HG03064 (cell line): ENCODE data around the gene CPN1.

Experiments
- ATAC-seq: cut with Tn5 transposase; IDR thresholded peaks from one replicate; pipeline ENCODE4 v1.9.1; 2021; ENCODE audit warnings: low read depth; ENCODE audit not compliant: unreplicated experiment

The CPN1 gene

DNA sequence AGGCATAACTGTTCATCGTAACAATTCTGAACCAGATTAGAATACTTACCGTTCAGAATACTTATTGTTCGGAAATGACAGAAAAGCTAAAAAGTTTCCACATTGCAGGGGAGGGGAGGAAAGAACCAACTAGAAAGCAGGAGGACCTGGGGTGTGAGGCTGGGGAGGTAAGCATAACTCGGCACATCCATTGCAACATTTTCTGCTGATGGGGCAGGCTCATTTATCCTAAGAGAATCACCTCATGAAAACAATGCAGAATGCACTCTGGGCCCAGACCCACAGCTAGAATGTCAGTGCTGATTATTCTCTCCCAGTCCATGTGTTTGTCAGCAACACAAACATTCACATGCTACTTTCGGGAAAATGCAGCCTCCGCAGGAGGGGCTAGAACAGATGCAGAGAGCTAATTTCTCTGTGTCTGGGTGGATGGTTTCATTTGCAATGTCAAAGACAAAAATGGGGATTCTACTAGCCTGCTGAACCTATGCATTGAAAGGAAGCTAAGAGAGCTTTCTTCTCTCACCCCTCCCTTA, 81.5 kb downstream of the CPN1 start:
- ATAC-seq, result no peak

DNA sequence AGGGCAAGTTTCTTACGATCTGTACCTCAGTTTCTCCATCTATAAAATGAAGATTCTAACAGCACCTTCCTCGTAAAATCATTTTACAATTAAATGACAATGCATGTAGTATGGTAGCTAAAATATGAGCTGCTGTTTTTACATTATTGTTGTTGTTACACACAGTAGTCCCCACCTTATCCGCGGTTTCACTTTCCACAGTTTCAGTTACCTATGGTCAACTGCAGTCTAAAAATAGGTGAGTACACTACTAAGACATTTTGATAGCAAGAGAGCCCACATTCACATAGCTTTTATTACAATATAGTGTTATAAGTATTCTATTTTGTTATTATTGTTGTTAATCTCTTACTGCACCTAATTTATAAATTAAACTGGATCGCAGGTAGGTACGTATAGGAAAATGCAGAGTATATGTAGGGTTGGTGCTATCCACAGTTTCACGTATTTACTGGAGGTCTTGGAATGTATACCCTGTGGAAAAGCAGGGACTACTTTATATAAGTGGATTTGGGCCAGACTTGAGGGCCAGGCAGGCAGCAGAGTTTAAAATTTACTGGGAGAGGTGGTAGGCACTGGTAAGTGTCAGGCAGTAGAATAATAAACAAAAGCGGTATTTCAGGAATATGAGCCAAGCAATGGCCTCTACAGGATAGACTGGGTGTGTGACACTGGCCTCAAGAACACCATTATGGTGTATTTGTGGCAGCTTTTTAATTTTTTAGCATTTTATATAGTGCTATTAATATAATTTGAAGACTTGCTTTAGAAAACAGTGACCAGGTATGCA, 82.2 kb downstream of the CPN1 start:
- ATAC-seq, result no peak

DNA sequence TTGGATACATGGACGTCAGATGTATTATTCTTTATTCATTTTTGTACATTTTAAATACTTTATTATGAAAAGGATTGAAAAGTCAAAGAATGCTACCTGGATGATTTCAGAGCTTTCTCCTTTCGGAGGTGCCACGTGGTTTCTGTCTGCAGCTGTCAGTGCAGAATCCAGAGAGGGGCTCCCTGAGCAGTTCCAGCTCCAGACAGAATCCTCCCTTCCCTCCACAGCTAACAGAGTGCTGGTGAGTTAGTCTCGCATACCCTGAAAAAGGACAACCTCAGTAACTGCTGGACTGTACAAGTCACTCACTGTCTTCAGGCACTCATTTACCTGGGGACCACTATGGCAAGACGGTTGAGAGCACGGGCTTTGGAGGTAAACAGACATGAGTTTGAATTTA, 82.8 kb downstream of the CPN1 start:
- ATAC-seq, result no peak

- ATAC-seq, result no peak
Measured at GRCh38 chr10:99996671-99997648, 84.7 kb downstream of the CPN1 start.

DNA sequence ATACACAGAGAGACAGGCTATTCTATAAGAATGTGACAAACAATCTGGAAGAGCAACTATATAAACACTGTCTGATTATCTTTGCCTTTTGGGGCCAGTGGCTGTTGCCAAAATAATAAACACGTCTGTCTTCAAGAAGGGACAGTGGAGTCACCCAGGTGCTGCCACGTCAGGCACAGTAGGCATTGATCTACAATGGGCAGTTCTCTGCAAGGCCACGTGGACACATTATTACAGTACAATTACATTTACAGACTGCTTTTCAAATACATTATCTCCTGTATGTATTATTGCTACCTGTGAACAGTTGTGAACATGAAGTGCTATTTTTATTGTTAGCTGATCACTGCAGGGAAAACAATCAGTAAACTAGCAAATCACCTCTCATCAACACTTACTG, 86.0 kb downstream of the CPN1 start:
- no peak for ATAC-seq

DNA sequence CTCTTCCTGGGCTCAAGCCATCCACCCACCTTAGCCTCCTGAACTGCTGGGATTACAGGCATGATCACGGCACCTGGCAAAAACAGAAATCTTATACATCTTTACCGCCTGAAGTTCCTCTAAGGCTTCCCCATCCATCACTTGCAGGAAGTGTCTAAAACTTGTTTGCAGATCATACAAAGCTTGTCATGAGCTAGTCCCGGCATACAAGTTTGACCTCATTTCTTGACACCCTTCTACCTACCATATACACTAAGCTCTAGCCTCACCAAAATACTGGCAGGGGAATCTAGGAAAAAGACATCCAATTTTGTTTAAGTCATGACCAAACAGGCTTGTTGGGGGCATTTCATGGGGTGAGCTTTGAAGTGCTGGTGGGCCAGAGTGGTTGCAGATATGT, 86.4 kb downstream of the CPN1 start:
- no peak for ATAC-seq

DNA sequence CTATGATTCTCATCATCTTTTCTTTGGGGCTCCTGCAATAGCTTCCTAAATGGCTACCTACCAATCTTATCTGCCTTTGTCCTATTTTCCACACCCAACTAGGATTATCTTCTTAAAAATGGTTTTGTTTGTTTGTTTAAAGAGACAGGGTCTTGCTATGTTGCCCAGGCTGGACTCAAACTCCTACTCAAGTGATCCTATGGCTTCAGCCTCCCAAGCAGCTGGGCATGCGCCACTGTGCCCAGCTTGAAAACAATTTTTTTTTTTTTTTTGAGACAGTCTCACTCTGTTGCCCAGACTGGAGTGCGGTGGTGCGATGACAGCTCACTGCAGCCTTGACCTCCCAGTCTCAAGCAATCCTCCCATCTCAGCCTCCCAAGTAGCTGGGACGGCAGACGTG, 86.9 kb downstream of the CPN1 start:
- no peak for ATAC-seq

DNA sequence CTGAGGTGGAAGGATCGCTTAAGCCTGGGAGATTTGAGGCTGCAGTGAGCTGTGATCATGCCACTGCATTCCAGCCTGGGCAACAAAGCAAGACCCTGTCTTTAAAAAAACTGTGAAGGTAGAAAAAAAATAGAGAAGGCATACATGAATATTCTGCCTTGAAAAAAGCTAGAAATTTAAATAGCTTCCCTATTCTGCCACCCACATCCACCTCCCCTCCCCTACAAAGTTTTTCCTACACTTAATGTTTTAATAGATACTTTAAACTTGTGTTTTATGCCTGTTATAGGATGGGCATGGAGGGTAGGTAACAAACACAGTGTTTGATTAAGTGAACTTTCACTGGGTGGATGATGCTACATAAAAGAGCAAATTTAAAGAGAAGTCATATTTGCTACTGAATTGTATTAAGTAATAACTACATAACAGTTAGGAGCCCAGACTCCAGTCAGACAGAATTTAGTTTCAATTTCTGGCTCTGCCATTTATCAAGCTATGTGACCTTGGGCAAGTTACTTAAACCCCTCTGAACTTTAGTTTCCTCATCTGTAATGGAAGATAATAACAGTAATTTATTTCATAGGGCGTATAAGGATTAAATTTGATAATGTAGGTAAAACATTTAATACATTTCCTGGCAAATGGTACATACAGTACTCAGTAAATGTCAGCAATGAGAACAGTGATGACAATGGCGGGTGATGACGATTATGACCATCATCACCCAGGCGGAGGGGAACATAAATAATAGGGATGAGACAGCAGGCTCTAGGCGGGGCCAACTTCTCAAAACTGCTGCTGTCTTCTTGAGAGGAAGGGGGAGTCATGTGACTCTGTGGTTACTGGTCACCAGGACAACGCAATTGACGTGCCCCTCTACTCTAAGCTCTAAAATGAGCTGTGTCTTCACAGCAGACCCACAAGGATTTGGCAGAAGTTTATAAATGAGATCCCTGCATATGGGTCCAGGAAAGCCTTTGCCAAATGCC, 87.7 kb downstream of the CPN1 start:
- peak; percentile 81 for ATAC-seq
